ENCODE measurements around the gene SCAP. TPM values are rescaled to one million over a fixed set of nuclear protein-coding genes. Genes with fewer than 3 reads are reported as not detected.

Gene SCAP
- total and polyA plus RNA-seq, 2 of the 13 experiments (the other 11 are each of a cell fraction or from before 2014, with no cell fraction given) = 40.4 to 53.3 TPM

DNA sequence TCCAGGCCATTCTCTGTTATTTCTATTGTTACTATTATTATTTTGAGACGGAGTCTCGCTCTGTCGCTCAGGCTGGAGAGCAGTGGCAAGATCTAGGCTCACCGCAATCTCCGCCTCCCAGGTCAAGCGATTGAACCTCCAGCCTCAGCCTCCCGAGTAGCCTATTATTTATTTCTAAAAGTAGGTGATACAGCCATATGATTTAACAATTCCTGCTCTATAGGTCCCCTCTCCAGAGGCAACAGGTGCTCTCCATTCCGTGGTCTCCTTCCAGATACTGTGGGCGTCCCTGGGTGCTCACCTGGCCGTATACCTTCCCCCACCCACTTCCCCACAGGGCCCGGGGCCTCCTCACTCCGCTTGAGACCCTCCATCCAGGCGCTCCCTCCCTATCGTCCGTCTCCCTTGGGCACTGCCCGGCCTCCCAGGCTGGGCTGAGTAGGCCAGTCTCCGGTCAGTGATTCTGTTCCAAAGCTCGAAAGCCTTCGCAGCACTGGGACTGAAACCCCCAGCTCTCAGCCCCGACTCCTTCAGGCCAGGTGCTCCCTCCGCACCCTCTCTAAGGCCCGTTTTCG lies 95.6 kb downstream of the SCAP start (continued):
- TF ChIP-seq FOXA1 (IDR thresholded peaks at IDR 0.05) (no peak), FOXA1 (CRISPR knock-in tag; IDR thresholded peaks at IDR 0.05) (no peak), ZNF121 (CRISPR knock-in tag; IDR thresholded peaks at IDR 0.05) (0 out of 2 replicates have a peak, but pooled peaks have one; percentile 32), ZNF589 (CRISPR knock-in tag; conservative IDR thresholded peaks at IDR 0.05) (no peak), SOX5 (CRISPR knock-in tag; IDR thresholded peaks at IDR 0.05; ENCODE audit: borderline replicate concordance) (no peak), ZNF44 (CRISPR knock-in tag; IDR thresholded peaks at IDR 0.05) (no peak), GZF1 (CRISPR knock-in tag; IDR thresholded peaks at IDR 0.05) (no peak), RFX5 (IDR thresholded peaks at IDR 0.05; ENCODE audit: low read depth, low read length) (no peak), ZNF792 (CRISPR knock-in tag; IDR thresholded peaks at IDR 0.05) (no peak), SP140L (CRISPR knock-in tag; IDR thresholded peaks at IDR 0.05; ENCODE audit: borderline replicate concordance) (no peak), BHLHE40 (IDR thresholded peaks at IDR 0.05; ENCODE audit: low read length) (no peak), RCOR2 (CRISPR knock-in tag; IDR thresholded peaks at IDR 0.05) (no peak), MATR3 (CRISPR knock-in tag; IDR thresholded peaks at IDR 0.05) (no peak), ZMYM3 (CRISPR knock-in tag; IDR thresholded peaks at IDR 0.05) (0 out of 2 replicates have a peak, but pooled peaks have one; percentile 10), ZFAT (CRISPR knock-in tag; conservative IDR thresholded peaks at IDR 0.05) (no peak), MBNL3 (CRISPR knock-in tag; conservative IDR thresholded peaks at IDR 0.05) (no peak)
- TF ChIP-seq, protein P1, sequence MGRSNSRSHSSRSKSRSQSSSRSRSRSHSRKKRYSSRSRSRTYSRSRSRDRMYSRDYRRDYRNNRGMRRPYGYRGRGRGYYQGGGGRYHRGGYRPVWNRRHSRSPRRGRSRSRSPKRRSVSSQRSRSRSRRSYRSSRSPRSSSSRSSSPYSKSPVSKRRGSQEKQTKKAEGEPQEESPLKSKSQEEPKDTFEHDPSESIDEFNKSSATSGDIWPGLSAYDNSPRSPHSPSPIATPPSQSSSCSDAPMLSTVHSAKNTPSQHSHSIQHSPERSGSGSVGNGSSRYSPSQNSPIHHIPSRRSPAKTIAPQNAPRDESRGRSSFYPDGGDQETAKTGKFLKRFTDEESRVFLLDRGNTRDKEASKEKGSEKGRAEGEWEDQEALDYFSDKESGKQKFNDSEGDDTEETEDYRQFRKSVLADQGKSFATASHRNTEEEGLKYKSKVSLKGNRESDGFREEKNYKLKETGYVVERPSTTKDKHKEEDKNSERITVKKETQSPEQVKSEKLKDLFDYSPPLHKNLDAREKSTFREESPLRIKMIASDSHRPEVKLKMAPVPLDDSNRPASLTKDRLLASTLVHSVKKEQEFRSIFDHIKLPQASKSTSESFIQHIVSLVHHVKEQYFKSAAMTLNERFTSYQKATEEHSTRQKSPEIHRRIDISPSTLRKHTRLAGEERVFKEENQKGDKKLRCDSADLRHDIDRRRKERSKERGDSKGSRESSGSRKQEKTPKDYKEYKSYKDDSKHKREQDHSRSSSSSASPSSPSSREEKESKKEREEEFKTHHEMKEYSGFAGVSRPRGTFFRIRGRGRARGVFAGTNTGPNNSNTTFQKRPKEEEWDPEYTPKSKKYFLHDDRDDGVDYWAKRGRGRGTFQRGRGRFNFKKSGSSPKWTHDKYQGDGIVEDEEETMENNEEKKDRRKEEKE (IDR thresholded peaks at IDR 0.05) = no peak
- TF ChIP-seq, protein P2, sequence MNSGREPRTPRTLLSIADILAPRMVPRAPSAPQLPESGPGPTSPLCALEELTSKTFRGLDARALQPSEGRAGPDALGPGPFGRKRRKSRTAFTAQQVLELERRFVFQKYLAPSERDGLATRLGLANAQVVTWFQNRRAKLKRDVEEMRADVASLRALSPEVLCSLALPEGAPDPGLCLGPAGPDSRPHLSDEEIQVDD (CRISPR knock-in tag; IDR thresholded peaks at IDR 0.05; ENCODE audit: borderline replicate concordance) = peak; percentile 17; the same call in 1 of the 2 replicates
- TF ChIP-seq, protein P3, sequence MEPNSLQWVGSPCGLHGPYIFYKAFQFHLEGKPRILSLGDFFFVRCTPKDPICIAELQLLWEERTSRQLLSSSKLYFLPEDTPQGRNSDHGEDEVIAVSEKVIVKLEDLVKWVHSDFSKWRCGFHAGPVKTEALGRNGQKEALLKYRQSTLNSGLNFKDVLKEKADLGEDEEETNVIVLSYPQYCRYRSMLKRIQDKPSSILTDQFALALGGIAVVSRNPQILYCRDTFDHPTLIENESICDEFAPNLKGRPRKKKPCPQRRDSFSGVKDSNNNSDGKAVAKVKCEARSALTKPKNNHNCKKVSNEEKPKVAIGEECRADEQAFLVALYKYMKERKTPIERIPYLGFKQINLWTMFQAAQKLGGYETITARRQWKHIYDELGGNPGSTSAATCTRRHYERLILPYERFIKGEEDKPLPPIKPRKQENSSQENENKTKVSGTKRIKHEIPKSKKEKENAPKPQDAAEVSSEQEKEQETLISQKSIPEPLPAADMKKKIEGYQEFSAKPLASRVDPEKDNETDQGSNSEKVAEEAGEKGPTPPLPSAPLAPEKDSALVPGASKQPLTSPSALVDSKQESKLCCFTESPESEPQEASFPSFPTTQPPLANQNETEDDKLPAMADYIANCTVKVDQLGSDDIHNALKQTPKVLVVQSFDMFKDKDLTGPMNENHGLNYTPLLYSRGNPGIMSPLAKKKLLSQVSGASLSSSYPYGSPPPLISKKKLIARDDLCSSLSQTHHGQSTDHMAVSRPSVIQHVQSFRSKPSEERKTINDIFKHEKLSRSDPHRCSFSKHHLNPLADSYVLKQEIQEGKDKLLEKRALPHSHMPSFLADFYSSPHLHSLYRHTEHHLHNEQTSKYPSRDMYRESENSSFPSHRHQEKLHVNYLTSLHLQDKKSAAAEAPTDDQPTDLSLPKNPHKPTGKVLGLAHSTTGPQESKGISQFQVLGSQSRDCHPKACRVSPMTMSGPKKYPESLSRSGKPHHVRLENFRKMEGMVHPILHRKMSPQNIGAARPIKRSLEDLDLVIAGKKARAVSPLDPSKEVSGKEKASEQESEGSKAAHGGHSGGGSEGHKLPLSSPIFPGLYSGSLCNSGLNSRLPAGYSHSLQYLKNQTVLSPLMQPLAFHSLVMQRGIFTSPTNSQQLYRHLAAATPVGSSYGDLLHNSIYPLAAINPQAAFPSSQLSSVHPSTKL (CRISPR knock-in tag; IDR thresholded peaks at IDR 0.05) = no peak
- TF ChIP-seq, protein P4, sequence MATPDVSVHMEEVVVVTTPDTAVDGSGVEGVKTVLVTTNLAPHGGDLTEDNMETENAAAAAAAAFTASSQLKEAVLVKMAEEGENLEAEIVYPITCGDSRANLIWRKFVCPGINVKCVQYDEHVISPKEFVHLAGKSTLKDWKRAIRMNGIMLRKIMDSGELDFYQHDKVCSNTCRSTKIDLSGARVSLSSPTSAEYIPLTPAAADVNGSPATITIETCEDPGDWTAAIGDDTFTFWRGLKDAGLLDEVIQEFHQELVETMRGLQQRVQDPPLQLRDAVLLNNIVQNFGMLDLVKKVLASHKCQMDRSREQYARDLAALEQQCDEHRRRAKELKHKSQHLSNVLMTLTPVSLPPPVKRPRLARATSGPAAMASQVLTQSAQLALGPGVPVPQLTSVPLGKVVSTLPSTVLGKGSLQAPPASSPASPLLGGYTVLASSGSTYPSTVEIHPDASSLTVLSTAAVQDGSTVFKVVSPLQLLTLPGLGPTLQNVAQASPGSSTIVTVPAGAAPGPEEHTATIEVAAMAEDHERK (CRISPR knock-in tag; IDR thresholded peaks at IDR 0.05; ENCODE audit: low read depth) = no peak
- TF ChIP-seq, protein P5, sequence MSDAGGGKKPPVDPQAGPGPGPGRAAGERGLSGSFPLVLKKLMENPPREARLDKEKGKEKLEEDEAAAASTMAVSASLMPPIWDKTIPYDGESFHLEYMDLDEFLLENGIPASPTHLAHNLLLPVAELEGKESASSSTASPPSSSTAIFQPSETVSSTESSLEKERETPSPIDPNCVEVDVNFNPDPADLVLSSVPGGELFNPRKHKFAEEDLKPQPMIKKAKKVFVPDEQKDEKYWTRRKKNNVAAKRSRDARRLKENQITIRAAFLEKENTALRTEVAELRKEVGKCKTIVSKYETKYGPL (CRISPR knock-in tag; IDR thresholded peaks at IDR 0.05) = 0 out of 2 replicates have a peak, but pooled peaks have one; percentile 36

Measured in HepG2 (cell line).